GM12878 (cell line): ENCODE measurements around the gene RABEP1. TPM values are rescaled to one million over a fixed set of nuclear protein-coding genes. Genes with fewer than 3 reads are reported as not detected.

ENCODE experiments used
- CREB1 ChIP-seq: IDR thresholded peaks from 2 replicates; pipeline ENCODE4 v1.6.1; 2012; ENCODE audit warnings: low read depth, mild to moderate bottlenecking, inconsistent platforms
- FOS ChIP-seq: IDR thresholded peaks from 3 replicates; pipeline ENCODE4 v1.6.1; 2011; ENCODE audit warnings: borderline replicate concordance; ENCODE audit not compliant: insufficient read length; ENCODE audit errors: extremely low read depth
- IKZF1 ChIP-seq: fragments of 450-650 bp; conservative IDR thresholded peaks from 2 replicates; pipeline ENCODE4 v1.6.1; 2017; ENCODE audit warnings: antibody characterized with exemption, mild to moderate bottlenecking
- JUNB ChIP-seq: IDR thresholded peaks from 2 replicates; pipeline ENCODE4 v1.6.1; 2016; ENCODE audit warnings: antibody characterized with exemption, mild to moderate bottlenecking
- PAX5 ChIP-seq: IDR thresholded peaks from 2 replicates; pipeline ENCODE4 v1.6.1; 2011; ENCODE audit warnings: low read depth, low read length, borderline replicate concordance
- POLR2AphosphoS2 ChIP-seq: IDR thresholded peaks from 2 replicates; pipeline ENCODE4 v1.6.1; 2011; ENCODE audit warnings: low read depth, mild to moderate bottlenecking, low read length, improper control_type of control experiment, moderate library complexity
- POU2F2 ChIP-seq: IDR thresholded peaks from 3 replicates; pipeline ENCODE4 v1.6.1; 2011; ENCODE audit warnings: low read depth, mild to moderate bottlenecking, low read length, borderline replicate concordance
- RFX5 ChIP-seq: IDR thresholded peaks from 2 replicates; pipeline ENCODE4 v1.6.1; 2011; ENCODE audit warnings: low read depth, low read length, improper control_type of control experiment
- SMC3 ChIP-seq: IDR thresholded peaks from 2 replicates; pipeline ENCODE4 v1.6.1; 2011; ENCODE audit warnings: low read length, improper control_type of control experiment, borderline replicate concordance
- TBL1XR1 ChIP-seq: IDR thresholded peaks from 2 replicates; pipeline ENCODE4 v1.6.1; 2012; ENCODE audit warnings: low read depth, low read length, improper control_type of control experiment
- ZBED1 ChIP-seq: IDR thresholded peaks from 2 replicates; pipeline ENCODE4 v1.6.1; 2016; ENCODE audit warnings: borderline replicate concordance
- ZNF24 ChIP-seq: fragments of 450-650 bp; IDR thresholded peaks from 2 replicates; pipeline ENCODE4 v1.6.1; 2017; ENCODE audit warnings: antibody characterized with exemption, mild to moderate bottlenecking
- polyA plus RNA-seq, 11 experiments: library from polyadenylated mRNA; depleted of rRNA in 4 of 11; unstranded in 6 of 11; stranded (reverse) in 5 of 11; fragments of >200 nt; fragmentation: Nextera tagmentation in 4 of 11; fragmentation: Illumina TruSeq in 1 of 11; extraction: Ambion mirVana in 4 of 11; extraction: Trizol in 1 of 11; gene quantifications; 1 replicate in 1 of 11; 2 replicates in 10 of 11; pipeline versions ENCODE4 v1.2.1 to v1.2.3, GENCODE V29; 2011 to 2016; ENCODE audit warnings: inconsistent platforms in 2 of 11, missing spikeins in 2 of 11, low read depth in 1 of 11
- total RNA-seq, 4 experiments: library from RNA; depleted of rRNA in 3 of 4; stranded (reverse); fragments of >200 nt in 3 of 4; fragmentation: Illumina TruSeq in 1 of 4; extraction: Trizol in 1 of 4; gene quantifications; 2 replicates each; pipeline versions ENCODE4 v1.2.1 to v1.2.3, GENCODE V29; 2013 to 2021
- TF ChIP-seq, protein P1 (sequence below): IDR thresholded peaks from 2 replicates; pipeline ENCODE4 v1.6.1; 2012; ENCODE audit warnings: low read depth, low read length, improper control_type of control experiment
- TF ChIP-seq, protein P2 (sequence below): fragments of 150-350 bp; IDR thresholded peaks from 2 replicates; pipeline ENCODE4 v1.6.1; 2016; ENCODE audit warnings: low read depth, low read length
- TF ChIP-seq, protein P3 (sequence below): IDR thresholded peaks from 2 replicates; pipeline ENCODE4 v1.6.1; 2012; ENCODE audit warnings: improper control_type of control experiment, low read depth, low read length; ENCODE audit not compliant: insufficient replicate concordance
- TF ChIP-seq, protein P4 (sequence below): fragments of 450-650 bp; IDR thresholded peaks from 2 replicates; pipeline ENCODE4 v1.6.1; 2018; ENCODE audit warnings: mild to moderate bottlenecking, low read depth, moderate library complexity; ENCODE audit not compliant: partially characterized antibody

RABEP1 gene
- total and polyA plus RNA-seq, 10 of the 15 experiments (the other 5 are each of a cell fraction or from before 2014, with no cell fraction given), result 13.4 to 71.4 (median 59.8) TPM

DNA sequence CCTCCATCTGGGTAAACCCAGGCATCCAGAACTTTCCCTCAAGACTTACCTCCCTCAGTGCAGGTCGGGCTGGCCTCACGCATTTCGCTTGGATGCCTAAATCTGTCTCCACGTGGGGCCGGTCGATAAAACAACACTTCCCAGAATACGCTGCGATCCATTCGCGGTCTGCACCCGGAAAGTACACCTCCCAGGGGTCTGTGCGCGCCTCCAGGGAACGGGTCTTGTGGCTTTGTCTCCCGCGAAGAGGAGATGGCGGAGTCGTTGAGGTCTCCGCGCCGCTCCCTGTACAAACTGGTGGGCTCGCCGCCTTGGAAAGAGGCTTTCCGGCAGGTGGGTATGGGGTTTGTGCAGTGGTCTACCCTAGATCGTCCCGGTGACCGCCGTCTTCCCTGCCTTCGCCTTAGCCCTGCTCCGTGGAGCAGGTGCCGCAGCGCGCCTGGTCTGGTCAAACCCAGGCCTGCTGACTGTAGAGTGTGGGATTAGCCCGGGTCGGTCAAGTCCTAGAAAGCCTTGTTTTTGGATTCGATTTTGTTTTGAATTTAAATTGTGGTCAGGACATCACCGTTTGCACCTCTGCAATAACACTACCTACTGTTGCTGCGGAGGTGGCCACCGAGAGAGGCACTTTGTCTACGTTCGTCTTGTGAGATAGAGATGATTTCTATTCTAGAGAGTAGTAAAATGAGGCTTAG, 138.0 kb downstream of the RABEP1 start, which contains the start of gene RPAIN (continued):
- TF ChIP-seq, protein P1, sequence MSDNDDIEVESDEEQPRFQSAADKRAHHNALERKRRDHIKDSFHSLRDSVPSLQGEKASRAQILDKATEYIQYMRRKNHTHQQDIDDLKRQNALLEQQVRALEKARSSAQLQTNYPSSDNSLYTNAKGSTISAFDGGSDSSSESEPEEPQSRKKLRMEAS, result peak; percentile 96
- TF ChIP-seq, protein P2, sequence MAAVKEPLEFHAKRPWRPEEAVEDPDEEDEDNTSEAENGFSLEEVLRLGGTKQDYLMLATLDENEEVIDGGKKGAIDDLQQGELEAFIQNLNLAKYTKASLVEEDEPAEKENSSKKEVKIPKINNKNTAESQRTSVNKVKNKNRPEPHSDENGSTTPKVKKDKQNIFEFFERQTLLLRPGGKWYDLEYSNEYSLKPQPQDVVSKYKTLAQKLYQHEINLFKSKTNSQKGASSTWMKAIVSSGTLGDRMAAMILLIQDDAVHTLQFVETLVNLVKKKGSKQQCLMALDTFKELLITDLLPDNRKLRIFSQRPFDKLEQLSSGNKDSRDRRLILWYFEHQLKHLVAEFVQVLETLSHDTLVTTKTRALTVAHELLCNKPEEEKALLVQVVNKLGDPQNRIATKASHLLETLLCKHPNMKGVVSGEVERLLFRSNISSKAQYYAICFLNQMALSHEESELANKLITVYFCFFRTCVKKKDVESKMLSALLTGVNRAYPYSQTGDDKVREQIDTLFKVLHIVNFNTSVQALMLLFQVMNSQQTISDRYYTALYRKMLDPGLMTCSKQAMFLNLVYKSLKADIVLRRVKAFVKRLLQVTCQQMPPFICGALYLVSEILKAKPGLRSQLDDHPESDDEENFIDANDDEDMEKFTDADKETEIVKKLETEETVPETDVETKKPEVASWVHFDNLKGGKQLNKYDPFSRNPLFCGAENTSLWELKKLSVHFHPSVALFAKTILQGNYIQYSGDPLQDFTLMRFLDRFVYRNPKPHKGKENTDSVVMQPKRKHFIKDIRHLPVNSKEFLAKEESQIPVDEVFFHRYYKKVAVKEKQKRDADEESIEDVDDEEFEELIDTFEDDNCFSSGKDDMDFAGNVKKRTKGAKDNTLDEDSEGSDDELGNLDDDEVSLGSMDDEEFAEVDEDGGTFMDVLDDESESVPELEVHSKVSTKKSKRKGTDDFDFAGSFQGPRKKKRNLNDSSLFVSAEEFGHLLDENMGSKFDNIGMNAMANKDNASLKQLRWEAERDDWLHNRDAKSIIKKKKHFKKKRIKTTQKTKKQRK, result no peak; the same call in 1 of the 2 replicates
- TF ChIP-seq, protein P3, sequence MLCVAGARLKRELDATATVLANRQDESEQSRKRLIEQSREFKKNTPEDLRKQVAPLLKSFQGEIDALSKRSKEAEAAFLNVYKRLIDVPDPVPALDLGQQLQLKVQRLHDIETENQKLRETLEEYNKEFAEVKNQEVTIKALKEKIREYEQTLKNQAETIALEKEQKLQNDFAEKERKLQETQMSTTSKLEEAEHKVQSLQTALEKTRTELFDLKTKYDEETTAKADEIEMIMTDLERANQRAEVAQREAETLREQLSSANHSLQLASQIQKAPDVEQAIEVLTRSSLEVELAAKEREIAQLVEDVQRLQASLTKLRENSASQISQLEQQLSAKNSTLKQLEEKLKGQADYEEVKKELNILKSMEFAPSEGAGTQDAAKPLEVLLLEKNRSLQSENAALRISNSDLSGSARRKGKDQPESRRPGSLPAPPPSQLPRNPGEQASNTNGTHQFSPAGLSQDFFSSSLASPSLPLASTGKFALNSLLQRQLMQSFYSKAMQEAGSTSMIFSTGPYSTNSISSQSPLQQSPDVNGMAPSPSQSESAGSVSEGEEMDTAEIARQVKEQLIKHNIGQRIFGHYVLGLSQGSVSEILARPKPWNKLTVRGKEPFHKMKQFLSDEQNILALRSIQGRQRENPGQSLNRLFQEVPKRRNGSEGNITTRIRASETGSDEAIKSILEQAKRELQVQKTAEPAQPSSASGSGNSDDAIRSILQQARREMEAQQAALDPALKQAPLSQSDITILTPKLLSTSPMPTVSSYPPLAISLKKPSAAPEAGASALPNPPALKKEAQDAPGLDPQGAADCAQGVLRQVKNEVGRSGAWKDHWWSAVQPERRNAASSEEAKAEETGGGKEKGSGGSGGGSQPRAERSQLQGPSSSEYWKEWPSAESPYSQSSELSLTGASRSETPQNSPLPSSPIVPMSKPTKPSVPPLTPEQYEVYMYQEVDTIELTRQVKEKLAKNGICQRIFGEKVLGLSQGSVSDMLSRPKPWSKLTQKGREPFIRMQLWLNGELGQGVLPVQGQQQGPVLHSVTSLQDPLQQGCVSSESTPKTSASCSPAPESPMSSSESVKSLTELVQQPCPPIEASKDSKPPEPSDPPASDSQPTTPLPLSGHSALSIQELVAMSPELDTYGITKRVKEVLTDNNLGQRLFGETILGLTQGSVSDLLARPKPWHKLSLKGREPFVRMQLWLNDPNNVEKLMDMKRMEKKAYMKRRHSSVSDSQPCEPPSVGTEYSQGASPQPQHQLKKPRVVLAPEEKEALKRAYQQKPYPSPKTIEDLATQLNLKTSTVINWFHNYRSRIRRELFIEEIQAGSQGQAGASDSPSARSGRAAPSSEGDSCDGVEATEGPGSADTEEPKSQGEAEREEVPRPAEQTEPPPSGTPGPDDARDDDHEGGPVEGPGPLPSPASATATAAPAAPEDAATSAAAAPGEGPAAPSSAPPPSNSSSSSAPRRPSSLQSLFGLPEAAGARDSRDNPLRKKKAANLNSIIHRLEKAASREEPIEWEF, result no peak
- no peak for TF ChIP-seq POLR2AphosphoS2
- TF ChIP-seq ZBED1, result no peak
- TF ChIP-seq TBL1XR1, result no peak
- TF ChIP-seq JUNB, result no peak
- TF ChIP-seq CREB1, result peak; percentile 2; the same call in 1 of the 2 replicates
- TF ChIP-seq, protein P4, sequence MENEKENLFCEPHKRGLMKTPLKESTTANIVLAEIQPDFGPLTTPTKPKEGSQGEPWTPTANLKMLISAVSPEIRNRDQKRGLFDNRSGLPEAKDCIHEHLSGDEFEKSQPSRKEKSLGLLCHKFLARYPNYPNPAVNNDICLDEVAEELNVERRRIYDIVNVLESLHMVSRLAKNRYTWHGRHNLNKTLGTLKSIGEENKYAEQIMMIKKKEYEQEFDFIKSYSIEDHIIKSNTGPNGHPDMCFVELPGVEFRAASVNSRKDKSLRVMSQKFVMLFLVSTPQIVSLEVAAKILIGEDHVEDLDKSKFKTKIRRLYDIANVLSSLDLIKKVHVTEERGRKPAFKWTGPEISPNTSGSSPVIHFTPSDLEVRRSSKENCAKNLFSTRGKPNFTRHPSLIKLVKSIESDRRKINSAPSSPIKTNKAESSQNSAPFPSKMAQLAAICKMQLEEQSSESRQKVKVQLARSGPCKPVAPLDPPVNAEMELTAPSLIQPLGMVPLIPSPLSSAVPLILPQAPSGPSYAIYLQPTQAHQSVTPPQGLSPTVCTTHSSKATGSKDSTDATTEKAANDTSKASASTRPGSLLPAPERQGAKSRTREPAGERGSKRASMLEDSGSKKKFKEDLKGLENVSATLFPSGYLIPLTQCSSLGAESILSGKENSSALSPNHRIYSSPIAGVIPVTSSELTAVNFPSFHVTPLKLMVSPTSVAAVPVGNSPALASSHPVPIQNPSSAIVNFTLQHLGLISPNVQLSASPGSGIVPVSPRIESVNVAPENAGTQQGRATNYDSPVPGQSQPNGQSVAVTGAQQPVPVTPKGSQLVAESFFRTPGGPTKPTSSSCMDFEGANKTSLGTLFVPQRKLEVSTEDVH, result no peak
- TF ChIP-seq RFX5, result no peak
- no peak for TF ChIP-seq PAX5
- peak; percentile 70; the same call in 1 of the 3 replicates for TF ChIP-seq POU2F2
- TF ChIP-seq SMC3, result no peak
- no peak for TF ChIP-seq FOS
- TF ChIP-seq ZNF24, result no peak
- peak; percentile 83 for TF ChIP-seq IKZF1
